Transverse colon (tissue), 4 donors: ENCODE measurements around the gene RIC8A. TPM values are rescaled to one million over a fixed set of nuclear protein-coding genes. Genes with fewer than 3 reads are reported as not detected.

Source experiments
- DNase-seq: peaks from one replicate; pipeline ENCODE4 v3.0.0-alpha.2; 2019
- H3K27ac ChIP-seq, 4 donors: fragments of 200-600 bp; sonication (generic); 2 replicates each; pipeline ENCODE4 v1.5.1; 2016 to 2018; ENCODE audit warnings: inconsistent platforms in 4 of 4
- H3K27me3 ChIP-seq: fragments of 200-600 bp; sonication (generic); 2 replicates; pipeline ENCODE4 v1.5.1; 2017; ENCODE audit warnings: inconsistent platforms
- H3K36me3 ChIP-seq, 4 donors: fragments of 200-600 bp; sonication (generic); 2 replicates each; pipeline ENCODE4 v1.5.1; 2017 to 2019; ENCODE audit warnings: inconsistent platforms in 4 of 4
- H3K4me1 ChIP-seq, 4 donors: fragments of 200-600 bp; sonication (generic); 2 replicates each; pipeline ENCODE4 v1.5.1; 2017 to 2020; ENCODE audit warnings: inconsistent platforms in 4 of 4
- H3K4me3 ChIP-seq, 4 donors: fragments of 200-600 bp; sonication (generic); 1 replicate in 1 of 4; 2 replicates in 3 of 4; pipeline versions ENCODE4 v1.5.1 to v1.6.1; 2017 to 2019; ENCODE audit warnings: inconsistent platforms in 4 of 4
- H3K9me3 ChIP-seq, 2 donors: fragments of 200-600 bp; sonication (generic); 2 replicates each; pipeline ENCODE4 v1.5.1; 2017 to 2019; ENCODE audit warnings: inconsistent platforms in 2 of 2
- EP300 ChIP-seq: sonication (generic); formaldehyde crosslinking; IDR thresholded peaks from one replicate; pipeline ENCODE4 v1.6.1; 2017; ENCODE audit warnings: antibody characterized with exemption, low read depth
- POLR2A ChIP-seq: fragments of 450-650 bp; IDR thresholded peaks from one replicate; pipeline ENCODE4 v1.6.1; 2016; ENCODE audit warnings: antibody characterized with exemption, mild to moderate bottlenecking, moderate library complexity
- POLR2AphosphoS5 ChIP-seq, 3 donors: sonication (generic); formaldehyde crosslinking; IDR thresholded peaks; one replicate each; pipeline ENCODE4 v1.6.1; 2016; ENCODE audit warnings: antibody characterized with exemption in 3 of 3
- WGBS, 2 donors: methylation state at CpG; one replicate each; pipeline ENCODE4 v1.1.5; 2018; ENCODE audit warnings: low coverage in 1 of 2; 5-methylcytosine and 5-hydroxymethylcytosine counted together
- in situ Hi-C, 4 donors: fragments of 200-750 bp; cut with MboI; loops; one replicate each; pipeline versions ENCODE4 v1.15.0 to v1.15.1; 2017; ENCODE audit warnings: low sequenced_read_pairs in 3 of 4, low pct_ligation_motif_present in 1 of 4, low pct_unique_long_range_greater_than_20kb in 1 of 4
- intact Hi-C: fragments of 100-400 bp; cut with DNase I; formaldehyde crosslinking; loops from one replicate; pipeline ENCODE4 v1.15.1; 2023; ENCODE audit warnings: low total_unique reads
- total RNA-seq, 4 donors: library from RNA; depleted of rRNA; stranded (reverse); fragments of >200 nt; gene quantifications; one replicate each; pipeline ENCODE4 v1.1.0, GENCODE V29; 2016
- TF ChIP-seq, protein P1 (sequence below), 5 experiments: fragments of 200-600 bp in 3 of 5; fragments of 450-650 bp in 2 of 5; sonication (generic) in 3 of 5; IDR thresholded peaks; 1 replicate in 2 of 5; 2 replicates in 3 of 5; pipeline ENCODE4 v1.5.1; 2016 to 2017; ENCODE audit warnings: antibody characterized with exemption in 5 of 5, inconsistent platforms in 3 of 5, mild to moderate bottlenecking in 2 of 5, moderate library complexity in 1 of 5

RIC8A gene
- total RNA-seq, 4 donors from 2014 or later: 59.2 to 145 (median 93.8) TPM

DNA sequence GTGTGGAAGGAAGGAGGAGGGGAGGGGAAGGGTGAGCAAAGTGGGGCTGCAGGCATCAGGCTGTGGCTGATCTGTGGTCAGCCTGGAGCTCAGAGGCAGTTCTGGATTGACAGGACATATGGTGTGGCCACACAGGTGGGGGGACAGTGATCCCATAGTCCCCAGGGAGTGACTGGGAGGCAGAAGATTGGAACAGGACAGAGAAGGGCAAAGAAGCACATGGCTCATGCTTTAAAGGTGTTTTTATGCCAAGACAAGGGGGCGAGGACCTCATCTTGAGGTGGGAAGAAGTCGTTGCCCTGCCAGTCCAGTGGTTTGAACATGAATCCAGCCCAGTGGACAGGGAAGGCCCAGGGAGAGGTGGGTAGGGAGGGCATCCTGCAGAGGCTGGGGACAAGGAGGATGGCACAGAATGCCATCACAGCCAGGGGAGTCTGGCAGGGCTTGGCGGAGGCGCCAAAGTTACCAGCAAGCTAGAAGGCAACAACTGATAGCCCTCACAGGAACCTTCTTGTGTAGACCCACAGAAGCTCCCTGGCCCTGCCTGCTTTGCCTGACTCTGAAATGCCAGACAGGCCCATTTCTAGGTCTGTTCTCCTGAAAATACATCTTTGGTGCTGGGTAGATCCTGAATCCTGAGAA lies 3.4 kb upstream of the RIC8A start:
- Histone ChIP-seq H3K9me3 (no peaks in the 10 kb centered on the region), H3K36me3 (no peaks in the 10 kb centered on the region), H3K27me3 (no peaks in the 10 kb centered on the region), H3K4me3 (no peak overlapping the region), H3K27ac (no peak overlapping the region), H3K4me1 (peaks cover 12 to 30% (median 22%) of the 10 kb centered on the region in 4 donors)
- TF ChIP-seq POLR2AphosphoS5 (IDR thresholded peaks at IDR 0.05): no peak
- TF ChIP-seq POLR2A: no peak
- no peak for TF ChIP-seq EP300
- TF ChIP-seq, protein P1, sequence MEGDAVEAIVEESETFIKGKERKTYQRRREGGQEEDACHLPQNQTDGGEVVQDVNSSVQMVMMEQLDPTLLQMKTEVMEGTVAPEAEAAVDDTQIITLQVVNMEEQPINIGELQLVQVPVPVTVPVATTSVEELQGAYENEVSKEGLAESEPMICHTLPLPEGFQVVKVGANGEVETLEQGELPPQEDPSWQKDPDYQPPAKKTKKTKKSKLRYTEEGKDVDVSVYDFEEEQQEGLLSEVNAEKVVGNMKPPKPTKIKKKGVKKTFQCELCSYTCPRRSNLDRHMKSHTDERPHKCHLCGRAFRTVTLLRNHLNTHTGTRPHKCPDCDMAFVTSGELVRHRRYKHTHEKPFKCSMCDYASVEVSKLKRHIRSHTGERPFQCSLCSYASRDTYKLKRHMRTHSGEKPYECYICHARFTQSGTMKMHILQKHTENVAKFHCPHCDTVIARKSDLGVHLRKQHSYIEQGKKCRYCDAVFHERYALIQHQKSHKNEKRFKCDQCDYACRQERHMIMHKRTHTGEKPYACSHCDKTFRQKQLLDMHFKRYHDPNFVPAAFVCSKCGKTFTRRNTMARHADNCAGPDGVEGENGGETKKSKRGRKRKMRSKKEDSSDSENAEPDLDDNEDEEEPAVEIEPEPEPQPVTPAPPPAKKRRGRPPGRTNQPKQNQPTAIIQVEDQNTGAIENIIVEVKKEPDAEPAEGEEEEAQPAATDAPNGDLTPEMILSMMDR (IDR thresholded peaks at IDR 0.05): no peak
- no peak for DNase-seq
- in situ Hi-C loops (no loop called here), intact Hi-C loops (no loop called here)
- WGBS, 2 donors: 96% methylated on average over 4 of the region's 4 CpGs; no CpG with 5 or more reads in 1 of the 2 donors

DNA sequence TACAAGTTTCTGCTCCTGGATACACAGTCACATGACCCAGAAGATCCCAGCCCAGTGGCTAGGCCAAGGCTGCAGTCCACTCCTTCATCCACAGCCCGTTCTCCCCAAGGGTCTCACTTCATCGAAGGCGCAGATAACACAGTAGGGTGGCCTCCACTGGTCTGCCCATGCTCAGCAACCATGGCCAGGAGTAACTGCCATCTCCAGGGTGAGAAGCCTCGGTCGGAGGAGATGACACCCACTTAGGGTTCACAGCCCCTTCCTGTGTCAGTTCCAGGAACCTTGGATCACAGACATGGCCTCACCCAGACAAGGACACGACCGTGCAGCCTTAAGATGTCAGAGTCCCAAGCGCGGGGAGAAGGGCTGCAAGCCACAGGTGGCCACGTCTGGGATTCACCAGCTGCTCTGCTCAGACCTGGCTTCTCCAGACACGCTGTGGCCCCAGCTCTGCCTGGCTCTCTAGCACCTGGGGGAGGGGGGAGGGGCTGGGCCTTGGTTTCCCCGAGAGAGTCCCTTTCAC lies 2.9 kb upstream of the RIC8A start:
- intact Hi-C loops: no loop called here
- H3K36me3 ChIP-seq: no peaks in the 10 kb centered on the region
- H3K9me3 ChIP-seq: no peaks in the 10 kb centered on the region
- no peak overlapping the region for H3K4me3 ChIP-seq
- 85% methylated on average over 10 of the region's 12 CpGs; no CpG with 5 or more reads in 1 of the 2 donors for WGBS, 2 donors
- no peak overlapping the region for H3K27ac ChIP-seq
- in situ Hi-C loops: no loop called here
- H3K27me3 ChIP-seq: no peaks in the 10 kb centered on the region
- H3K4me1 ChIP-seq: peaks cover 18 to 36% (median 27%) of the 10 kb centered on the region in 4 donors
- TF ChIP-seq POLR2AphosphoS5 (IDR thresholded peaks at IDR 0.05) (no peak), EP300 (no peak), POLR2A (no peak)
- TF ChIP-seq, protein P1 (IDR thresholded peaks at IDR 0.05): no peak
- no peak for DNase-seq

- H3K4me1 ChIP-seq: peaks cover 24 to 43% (median 35%) of the 10 kb centered on the region in 4 donors
- intact Hi-C loops (no loop called here), in situ Hi-C loops (no loop called here)
- H3K9me3 ChIP-seq: no peaks in the 10 kb centered on the region
- peak overlapping the region in 1 of 4 donors; percentile 80 for H3K4me3 ChIP-seq
- TF ChIP-seq, protein P1 (IDR thresholded peaks at IDR 0.05): no peak
- TF ChIP-seq POLR2AphosphoS5 (IDR thresholded peaks at IDR 0.05) (no peak), POLR2A (no peak)
- H3K36me3 ChIP-seq: no peaks in the 10 kb centered on the region
- WGBS, 2 donors: 92% methylated on average over 16 of the region's 16 CpGs; no CpG with 5 or more reads in 1 of the 2 donors
- H3K27me3 ChIP-seq: no peaks in the 10 kb centered on the region
- DNase-seq: no peak
- H3K27ac ChIP-seq: peak overlapping the region in 1 of 4 donors; percentile 100
Observed at GRCh38 chr11:205221-206001, 2.1 kb upstream of the RIC8A start.

GRCh38 chr11:206002-206384 lies 1.5 kb upstream of the RIC8A start:
- Histone ChIP-seq H3K4me1 (peaks cover 27 to 47% (median 36%) of the 10 kb centered on the region in 4 donors), H3K4me3 (peak overlapping the region; percentile 80 to 97 (median 96)), H3K27ac (peak overlapping the region; percentile 96 to 100 (median 98)), H3K27me3 (no peaks in the 10 kb centered on the region), H3K9me3 (no peaks in the 10 kb centered on the region), H3K36me3 (peaks cover 0 to under 1% (median 0%) of the 10 kb centered on the region in 4 donors)
- in situ Hi-C loops: no loop called here
- no peak for TF ChIP-seq POLR2A
- TF ChIP-seq, protein P1 (IDR thresholded peaks at IDR 0.05): no peak
- TF ChIP-seq EP300: no peak
- TF ChIP-seq POLR2AphosphoS5 (IDR thresholded peaks at IDR 0.05): no peak
- 45% methylated on average over 3 of the region's 7 CpGs; no CpG with 5 or more reads in 1 of the 2 donors for WGBS, 2 donors
- intact Hi-C loops: no loop called here
- peak; percentile 7 for DNase-seq
